COR-L47 (cell line): ENCODE measurements around the gene NSG2.

Source experiments
- DNase-seq: peaks from one replicate; lab custom pipeline; 2025; lab: John Stamatoyannopoulos, UW

Gene NSG2

DNA sequence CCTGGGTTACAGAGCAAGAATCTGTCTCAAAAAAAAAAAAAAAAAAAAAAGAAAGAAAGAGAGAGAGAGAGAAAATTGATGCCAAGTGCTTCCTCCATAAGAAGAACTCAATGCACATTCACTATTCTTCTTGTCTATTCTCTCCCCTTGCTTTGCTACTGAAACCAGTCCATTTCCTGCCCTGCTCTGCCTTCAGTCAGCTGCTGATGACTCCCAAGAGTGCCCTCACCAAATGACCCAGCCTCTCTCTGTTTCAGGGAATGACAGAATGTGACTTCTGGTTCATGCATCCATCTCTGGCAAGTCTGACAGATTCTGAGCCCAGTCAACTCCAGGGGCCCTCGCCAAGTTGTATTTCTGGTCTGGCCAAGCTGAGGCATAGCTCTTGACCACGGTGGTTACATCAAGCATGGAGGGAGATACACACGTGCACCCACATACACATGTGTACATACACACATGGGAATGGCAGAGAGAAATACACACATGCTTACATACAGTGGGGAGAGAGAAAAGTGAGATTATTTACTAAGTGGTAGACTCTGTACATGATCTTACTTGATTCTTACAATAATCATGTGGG, 106.2 kb downstream of the NSG2 start:
- no peak for DNase-seq

DNA sequence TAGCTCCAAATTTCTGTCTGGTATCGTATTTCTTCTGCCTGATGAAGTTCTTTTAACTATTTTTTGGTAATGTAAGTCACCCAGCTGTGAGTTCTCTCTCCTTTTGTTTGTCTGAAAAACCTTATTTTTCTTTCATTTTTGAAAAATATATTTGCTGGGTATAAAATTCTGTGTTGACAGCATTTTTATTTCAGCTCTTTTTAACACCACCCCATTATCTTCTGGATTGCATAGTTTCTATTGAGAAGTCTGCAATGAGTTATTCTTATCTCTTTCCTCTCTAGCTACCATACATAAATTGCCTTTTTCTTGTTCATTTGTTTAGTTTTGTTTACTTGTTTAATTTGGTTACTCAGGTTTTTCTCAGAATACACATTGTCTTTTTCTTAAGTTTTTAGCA, 109.1 kb downstream of the NSG2 start:
- no peak for DNase-seq

DNA sequence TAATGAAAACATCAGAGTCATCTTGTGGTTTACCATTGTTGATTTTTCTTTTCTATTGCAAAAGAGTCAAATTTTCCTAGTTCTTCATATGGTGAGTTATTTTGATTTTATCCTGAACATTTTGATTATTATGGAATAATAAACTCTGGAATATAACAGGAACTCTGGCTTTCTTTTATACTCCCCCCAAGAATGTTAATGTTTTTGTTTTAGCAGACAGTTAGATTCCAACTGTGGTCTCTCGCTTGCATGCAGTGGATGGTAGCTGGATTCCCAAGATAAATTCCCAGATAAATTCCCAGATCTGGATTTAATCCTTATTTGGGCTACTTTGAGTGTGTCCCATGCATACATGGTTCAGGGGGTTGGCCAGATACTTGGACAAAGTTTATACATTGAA, 109.8 kb downstream of the NSG2 start:
- no peak for DNase-seq

- peak; percentile 58 for DNase-seq
Observed at GRCh38 chr5:174155706-174156105, 110.2 kb downstream of the NSG2 start.

- no peak for DNase-seq
Observed at GRCh38 chr5:174157048-174157447, 111.5 kb downstream of the NSG2 start.
